K562 (cell line): ENCODE results near the gene FAM117A. TPM values are rescaled to one million over a fixed set of nuclear protein-coding genes. Genes with fewer than 3 reads are reported as not detected.
A peak's percentile ranks its signal among the peaks of the same experiment; 100 is the strongest.

ENCODE experiments used
- EHMT2 ChIP-seq: fragments of 450-650 bp; IDR thresholded peaks from 2 replicates; pipeline ENCODE4 v1.6.1; 2018; ENCODE audit warnings: antibody characterized with exemption
- ELF4 ChIP-seq: fragments of 450-650 bp; formaldehyde crosslinking; IDR thresholded peaks from 2 replicates; pipeline ENCODE4 v1.4.0; 2022; ENCODE audit warnings: missing genetic modification characterization
- GTF2A2 ChIP-seq: IDR thresholded peaks from 2 replicates; pipeline ENCODE4 v1.6.1; 2016; ENCODE audit warnings: mild to moderate bottlenecking, missing genetic modification characterization, missing compliant biosample characterization
- KDM2B ChIP-seq: fragments of 250-450 bp; sonication (Bioruptor Pico); IDR thresholded peaks from 2 replicates; pipeline ENCODE4 v1.8.0; 2021; ENCODE audit warnings: mild to moderate bottlenecking, moderate library complexity
- MCM5 ChIP-seq: fragments of 450-650 bp; IDR thresholded peaks from 2 replicates; pipeline ENCODE4 v1.6.1; 2016; ENCODE audit warnings: low read depth
- MEF2D ChIP-seq: conservative IDR thresholded peaks from 2 replicates; pipeline ENCODE4 v1.6.1; 2016; ENCODE audit warnings: low read depth, missing genetic modification characterization, missing compliant biosample characterization
- PHTF2 ChIP-seq: fragments of 250-450 bp; sonication (Bioruptor Pico); IDR thresholded peaks from 2 replicates; pipeline ENCODE4 v1.5.0; 2021; ENCODE audit warnings: mild to moderate bottlenecking
- RUNX1 ChIP-seq: sonication (generic); IDR thresholded peaks from 2 replicates; pipeline ENCODE4 v1.6.1; 2016; ENCODE audit warnings: antibody characterized with exemption, low read depth
- SP2 ChIP-seq: IDR thresholded peaks from 2 replicates; pipeline ENCODE4 v1.6.1; 2011; ENCODE audit warnings: mild to moderate bottlenecking, low read depth, low read length, moderate library complexity; ENCODE audit not compliant: poor library complexity, severe bottlenecking; ENCODE audit errors: extremely low read depth
- TOE1 ChIP-seq, 2 experiments: fragments of 450-650 bp in 1 of 2; sonication (generic) in 1 of 2; formaldehyde crosslinking in 1 of 2; IDR thresholded peaks; 2 replicates each; pipeline versions ENCODE4 v1.7.1 to v1.8.0; 2016 to 2022; ENCODE audit warnings: borderline replicate concordance in 2 of 2, mild to moderate bottlenecking in 2 of 2, antibody characterized with exemption in 1 of 2, inconsistent platforms in 1 of 2, low read depth in 1 of 2, missing genetic modification reagents in 1 of 2, moderate library complexity in 1 of 2
- ZBTB8A ChIP-seq: fragments of 450-650 bp; IDR thresholded peaks from 2 replicates; pipeline ENCODE4 v1.6.1; 2018; ENCODE audit warnings: mild to moderate bottlenecking, moderate library complexity; ENCODE audit not compliant: partially characterized antibody
- ZFPM2 ChIP-seq: fragments of 250-450 bp; sonication (Bioruptor Pico); IDR thresholded peaks from 2 replicates; pipeline ENCODE4 v1.5.1; 2022; ENCODE audit warnings: mild to moderate bottlenecking
- ZNF77 ChIP-seq: fragments of 250-450 bp; sonication (Bioruptor Pico); IDR thresholded peaks from 2 replicates; pipeline ENCODE4 v1.5.0; 2020
- polyA plus RNA-seq, 8 experiments: library from polyadenylated mRNA; depleted of rRNA in 4 of 8; stranded (reverse) in 5 of 8; unstranded in 3 of 8; fragments of >200 nt; fragmentation: Nextera tagmentation in 2 of 8; fragmentation: Illumina TruSeq in 1 of 8; extraction: Ambion mirVana in 2 of 8; extraction: Trizol in 1 of 8; gene quantifications; 2 replicates each; pipeline versions ENCODE4 v1.2.1 to v1.2.3, GENCODE V29; 2011 to 2014; ENCODE audit warnings: inconsistent platforms in 1 of 8, missing spikeins in 1 of 8
- total RNA-seq, 7 experiments: library from RNA; depleted of rRNA in 6 of 7; stranded (reverse); fragments of >200 nt in 6 of 7; fragmentation: Illumina TruSeq in 2 of 7; extraction: Trizol in 2 of 7; gene quantifications; 2 replicates each; pipeline versions ENCODE4 v1.2.1 to v1.2.3, GENCODE V29; 2011 to 2021; ENCODE audit warnings: low replicate concordance in 1 of 7
- TF ChIP-seq, protein P1 (sequence below): sonication (generic); formaldehyde crosslinking; IDR thresholded peaks from 2 replicates; pipeline ENCODE4 v1.8.0; 2022; ENCODE audit warnings: missing genetic modification reagents, mild to moderate bottlenecking, borderline replicate concordance
- TF ChIP-seq, protein P2 (sequence below): fragments of 450-650 bp; formaldehyde crosslinking; IDR thresholded peaks from 2 replicates; pipeline ENCODE4 v1.4.0; 2022; ENCODE audit warnings: missing genetic modification characterization
- TF ChIP-seq, protein P3 (sequence below), 2 experiments: IDR thresholded peaks in 1 of 2; conservative IDR thresholded peaks in 1 of 2; 2 replicates each; pipeline ENCODE4 v1.6.1; 2016; ENCODE audit warnings: low read depth in 2 of 2, mild to moderate bottlenecking in 1 of 2, missing compliant biosample characterization in 1 of 2, missing genetic modification characterization in 1 of 2, moderate library complexity in 1 of 2
- TF ChIP-seq, protein P4 (sequence below): sonication (generic); formaldehyde crosslinking; IDR thresholded peaks from 2 replicates; pipeline ENCODE4 v1.8.1; 2023; ENCODE audit warnings: mild to moderate bottlenecking, missing genetic modification reagents
- TF ChIP-seq, protein P5 (sequence below): sonication (generic); formaldehyde crosslinking; IDR thresholded peaks from 2 replicates; pipeline ENCODE4 v1.9.0; 2022; ENCODE audit warnings: mild to moderate bottlenecking, missing genetic modification reagents

FAM117A gene
- total and polyA plus RNA-seq, 9 of the 15 experiments (the other 6 are each of a cell fraction or from before 2014, with no cell fraction given): 3.1 to 79.7 (median 36.6) TPM

DNA sequence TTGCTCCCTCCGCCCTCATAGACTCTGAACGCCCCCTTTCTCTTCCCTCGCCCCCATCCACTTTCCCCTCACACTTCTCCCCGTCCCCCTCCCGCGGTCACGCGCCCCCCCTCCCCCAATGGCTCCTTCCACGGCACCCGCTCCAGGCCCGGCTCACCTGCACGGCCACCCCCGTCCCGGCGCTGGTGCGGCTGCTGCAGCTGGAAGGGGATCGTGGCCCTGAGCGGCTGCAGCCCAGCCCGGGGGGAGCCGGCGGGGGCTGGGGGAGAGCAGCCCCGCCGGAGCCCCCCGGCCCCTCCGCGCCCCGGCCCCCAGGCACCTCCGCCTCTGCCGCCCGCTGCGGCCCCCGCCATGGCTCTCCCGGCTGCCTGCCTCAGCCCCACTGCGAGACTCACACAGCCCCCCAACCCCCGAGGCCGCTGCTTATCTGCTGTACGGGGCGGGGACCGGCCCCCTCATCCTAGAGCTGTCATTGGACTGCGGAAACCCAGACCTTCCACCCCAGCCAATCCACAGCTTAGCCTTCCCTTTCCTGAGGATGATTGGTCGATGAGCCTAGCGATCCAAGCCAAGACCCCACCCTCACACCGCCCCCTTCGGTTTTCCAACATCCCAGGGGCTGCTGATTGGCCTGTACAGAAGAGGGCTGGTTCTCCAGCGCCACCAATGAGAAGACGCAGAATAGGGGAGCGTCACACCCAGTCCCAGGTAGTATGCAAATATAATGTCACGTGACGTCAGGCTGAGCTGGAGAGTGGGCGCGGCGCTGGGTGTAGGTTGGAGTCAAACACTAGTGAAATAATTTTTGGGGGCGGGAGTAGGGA lies at the start of gene FAM117A (continued):
- TF ChIP-seq, protein P1, sequence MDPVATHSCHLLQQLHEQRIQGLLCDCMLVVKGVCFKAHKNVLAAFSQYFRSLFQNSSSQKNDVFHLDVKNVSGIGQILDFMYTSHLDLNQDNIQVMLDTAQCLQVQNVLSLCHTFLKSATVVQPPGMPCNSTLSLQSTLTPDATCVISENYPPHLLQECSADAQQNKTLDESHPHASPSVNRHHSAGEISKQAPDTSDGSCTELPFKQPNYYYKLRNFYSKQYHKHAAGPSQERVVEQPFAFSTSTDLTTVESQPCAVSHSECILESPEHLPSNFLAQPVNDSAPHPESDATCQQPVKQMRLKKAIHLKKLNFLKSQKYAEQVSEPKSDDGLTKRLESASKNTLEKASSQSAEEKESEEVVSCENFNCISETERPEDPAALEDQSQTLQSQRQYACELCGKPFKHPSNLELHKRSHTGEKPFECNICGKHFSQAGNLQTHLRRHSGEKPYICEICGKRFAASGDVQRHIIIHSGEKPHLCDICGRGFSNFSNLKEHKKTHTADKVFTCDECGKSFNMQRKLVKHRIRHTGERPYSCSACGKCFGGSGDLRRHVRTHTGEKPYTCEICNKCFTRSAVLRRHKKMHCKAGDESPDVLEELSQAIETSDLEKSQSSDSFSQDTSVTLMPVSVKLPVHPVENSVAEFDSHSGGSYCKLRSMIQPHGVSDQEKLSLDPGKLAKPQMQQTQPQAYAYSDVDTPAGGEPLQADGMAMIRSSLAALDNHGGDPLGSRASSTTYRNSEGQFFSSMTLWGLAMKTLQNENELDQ (CRISPR knock-in tag): no peak
- TF ChIP-seq KDM2B (no peak), ZNF77 (no peak), ELF4 (CRISPR knock-in tag) (no peak), GTF2A2 (tag) (peak; percentile 10; the same call in 1 of the 2 replicates), PHTF2 (CRISPR knock-in tag) (no peak), ZFPM2 (CRISPR knock-in tag) (no peak), EHMT2 (no peak), ZBTB8A (no peak), SP2 (peak; percentile 85), MCM5 (no peak), RUNX1 (no peak), MEF2D (tag) (no peak), TOE1 (IDR thresholded peaks at IDR 0.05; ENCODE audit: borderline replicate concordance) (peak; percentile 100), TOE1 (CRISPR knock-in tag; IDR thresholded peaks at IDR 0.05; ENCODE audit: borderline replicate concordance, low read depth) (no peak)
- TF ChIP-seq, protein P2, sequence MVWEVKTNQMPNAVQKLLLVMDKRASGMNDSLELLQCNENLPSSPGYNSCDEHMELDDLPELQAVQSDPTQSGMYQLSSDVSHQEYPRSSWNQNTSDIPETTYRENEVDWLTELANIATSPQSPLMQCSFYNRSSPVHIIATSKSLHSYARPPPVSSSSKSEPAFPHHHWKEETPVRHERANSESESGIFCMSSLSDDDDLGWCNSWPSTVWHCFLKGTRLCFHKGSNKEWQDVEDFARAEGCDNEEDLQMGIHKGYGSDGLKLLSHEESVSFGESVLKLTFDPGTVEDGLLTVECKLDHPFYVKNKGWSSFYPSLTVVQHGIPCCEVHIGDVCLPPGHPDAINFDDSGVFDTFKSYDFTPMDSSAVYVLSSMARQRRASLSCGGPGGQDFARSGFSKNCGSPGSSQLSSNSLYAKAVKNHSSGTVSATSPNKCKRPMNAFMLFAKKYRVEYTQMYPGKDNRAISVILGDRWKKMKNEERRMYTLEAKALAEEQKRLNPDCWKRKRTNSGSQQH (CRISPR knock-in tag): no peak
- TF ChIP-seq, protein P3, sequence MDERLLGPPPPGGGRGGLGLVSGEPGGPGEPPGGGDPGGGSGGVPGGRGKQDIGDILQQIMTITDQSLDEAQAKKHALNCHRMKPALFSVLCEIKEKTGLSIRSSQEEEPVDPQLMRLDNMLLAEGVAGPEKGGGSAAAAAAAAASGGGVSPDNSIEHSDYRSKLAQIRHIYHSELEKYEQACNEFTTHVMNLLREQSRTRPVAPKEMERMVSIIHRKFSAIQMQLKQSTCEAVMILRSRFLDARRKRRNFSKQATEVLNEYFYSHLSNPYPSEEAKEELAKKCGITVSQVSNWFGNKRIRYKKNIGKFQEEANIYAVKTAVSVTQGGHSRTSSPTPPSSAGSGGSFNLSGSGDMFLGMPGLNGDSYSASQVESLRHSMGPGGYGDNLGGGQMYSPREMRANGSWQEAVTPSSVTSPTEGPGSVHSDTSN (CRISPR knock-in tag; IDR thresholded peaks at IDR 0.05; ENCODE audit: low read depth): no peak
- TF ChIP-seq, protein P3 (tag; conservative IDR thresholded peaks at IDR 0.05; ENCODE audit: low read depth): peak; percentile 94
- TF ChIP-seq, protein P4, sequence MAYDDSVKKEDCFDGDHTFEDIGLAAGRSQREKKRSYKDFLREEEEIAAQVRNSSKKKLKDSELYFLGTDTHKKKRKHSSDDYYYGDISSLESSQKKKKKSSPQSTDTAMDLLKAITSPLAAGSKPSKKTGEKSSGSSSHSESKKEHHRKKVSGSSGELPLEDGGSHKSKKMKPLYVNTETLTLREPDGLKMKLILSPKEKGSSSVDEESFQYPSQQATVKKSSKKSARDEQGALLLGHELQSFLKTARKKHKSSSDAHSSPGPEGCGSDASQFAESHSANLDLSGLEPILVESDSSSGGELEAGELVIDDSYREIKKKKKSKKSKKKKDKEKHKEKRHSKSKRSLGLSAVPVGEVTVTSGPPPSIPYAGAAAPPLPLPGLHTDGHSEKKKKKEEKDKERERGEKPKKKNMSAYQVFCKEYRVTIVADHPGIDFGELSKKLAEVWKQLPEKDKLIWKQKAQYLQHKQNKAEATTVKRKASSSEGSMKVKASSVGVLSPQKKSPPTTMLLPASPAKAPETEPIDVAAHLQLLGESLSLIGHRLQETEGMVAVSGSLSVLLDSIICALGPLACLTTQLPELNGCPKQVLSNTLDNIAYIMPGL (CRISPR knock-in tag): no peak
- TF ChIP-seq, protein P5, sequence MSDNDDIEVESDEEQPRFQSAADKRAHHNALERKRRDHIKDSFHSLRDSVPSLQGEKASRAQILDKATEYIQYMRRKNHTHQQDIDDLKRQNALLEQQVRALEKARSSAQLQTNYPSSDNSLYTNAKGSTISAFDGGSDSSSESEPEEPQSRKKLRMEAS: no peak
